ENCODE measurements around the gene CPN2.

DNA sequence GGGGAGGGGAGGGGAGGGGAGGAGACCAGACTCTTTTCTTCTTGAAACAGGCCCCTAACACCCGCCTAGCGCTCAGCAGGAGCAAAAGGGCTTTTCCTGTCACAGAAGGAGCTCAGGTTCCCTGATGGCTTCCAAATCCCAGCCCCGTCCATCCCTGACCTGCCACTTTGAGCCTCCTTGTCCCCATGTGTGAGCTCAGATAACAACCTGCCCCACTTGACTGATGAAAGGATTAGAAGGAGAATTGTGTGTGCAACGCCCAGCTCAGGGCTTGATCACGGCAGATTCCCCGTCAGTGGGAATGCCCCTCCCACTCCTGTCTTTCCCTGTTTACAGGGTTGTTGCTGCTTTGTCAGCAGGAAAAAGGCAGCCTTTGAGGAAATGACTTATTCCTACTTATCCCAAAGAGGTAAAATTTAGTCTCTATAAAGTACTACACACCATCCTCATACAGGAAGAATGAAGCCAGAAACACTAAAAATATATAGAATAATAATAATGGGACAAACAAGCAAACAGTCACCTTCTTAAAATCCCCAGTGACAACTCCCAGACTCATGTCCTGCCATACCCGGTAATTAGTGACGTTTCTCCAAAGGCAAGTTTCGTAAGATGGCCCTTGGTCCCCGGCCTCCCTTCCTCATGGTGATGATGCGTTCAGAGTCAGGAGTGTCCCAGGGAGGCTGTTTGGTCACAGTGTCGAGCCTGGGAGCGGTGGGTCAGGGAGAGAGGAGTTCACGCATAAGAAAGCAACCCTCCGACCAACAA is 24.5 kb upstream of the CPN2 start:
- TF ChIP-seq, protein P1, sequence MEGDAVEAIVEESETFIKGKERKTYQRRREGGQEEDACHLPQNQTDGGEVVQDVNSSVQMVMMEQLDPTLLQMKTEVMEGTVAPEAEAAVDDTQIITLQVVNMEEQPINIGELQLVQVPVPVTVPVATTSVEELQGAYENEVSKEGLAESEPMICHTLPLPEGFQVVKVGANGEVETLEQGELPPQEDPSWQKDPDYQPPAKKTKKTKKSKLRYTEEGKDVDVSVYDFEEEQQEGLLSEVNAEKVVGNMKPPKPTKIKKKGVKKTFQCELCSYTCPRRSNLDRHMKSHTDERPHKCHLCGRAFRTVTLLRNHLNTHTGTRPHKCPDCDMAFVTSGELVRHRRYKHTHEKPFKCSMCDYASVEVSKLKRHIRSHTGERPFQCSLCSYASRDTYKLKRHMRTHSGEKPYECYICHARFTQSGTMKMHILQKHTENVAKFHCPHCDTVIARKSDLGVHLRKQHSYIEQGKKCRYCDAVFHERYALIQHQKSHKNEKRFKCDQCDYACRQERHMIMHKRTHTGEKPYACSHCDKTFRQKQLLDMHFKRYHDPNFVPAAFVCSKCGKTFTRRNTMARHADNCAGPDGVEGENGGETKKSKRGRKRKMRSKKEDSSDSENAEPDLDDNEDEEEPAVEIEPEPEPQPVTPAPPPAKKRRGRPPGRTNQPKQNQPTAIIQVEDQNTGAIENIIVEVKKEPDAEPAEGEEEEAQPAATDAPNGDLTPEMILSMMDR (IDR thresholded peaks at IDR 0.05; ENCODE audit: poor library complexity, severe bottlenecking): no peak
- TF ChIP-seq TAF1 (IDR thresholded peaks at IDR 0.05; ENCODE audit: low read depth) (no peak), EP300 (conservative IDR thresholded peaks at IDR 0.05; ENCODE audit: poor library complexity, severe bottlenecking) (no peak), EZH2 (IDR thresholded peaks at IDR 0.05; ENCODE audit: borderline replicate concordance, insufficient read depth, low read length, poor library complexity, severe bottlenecking) (no peak), MXI1 (conservative IDR thresholded peaks at IDR 0.05; ENCODE audit: poor library complexity, severe bottlenecking) (no peak), SMC3 (conservative IDR thresholded peaks at IDR 0.05; ENCODE audit: poor library complexity) (no peak)
- TF ChIP-seq, protein P2, sequence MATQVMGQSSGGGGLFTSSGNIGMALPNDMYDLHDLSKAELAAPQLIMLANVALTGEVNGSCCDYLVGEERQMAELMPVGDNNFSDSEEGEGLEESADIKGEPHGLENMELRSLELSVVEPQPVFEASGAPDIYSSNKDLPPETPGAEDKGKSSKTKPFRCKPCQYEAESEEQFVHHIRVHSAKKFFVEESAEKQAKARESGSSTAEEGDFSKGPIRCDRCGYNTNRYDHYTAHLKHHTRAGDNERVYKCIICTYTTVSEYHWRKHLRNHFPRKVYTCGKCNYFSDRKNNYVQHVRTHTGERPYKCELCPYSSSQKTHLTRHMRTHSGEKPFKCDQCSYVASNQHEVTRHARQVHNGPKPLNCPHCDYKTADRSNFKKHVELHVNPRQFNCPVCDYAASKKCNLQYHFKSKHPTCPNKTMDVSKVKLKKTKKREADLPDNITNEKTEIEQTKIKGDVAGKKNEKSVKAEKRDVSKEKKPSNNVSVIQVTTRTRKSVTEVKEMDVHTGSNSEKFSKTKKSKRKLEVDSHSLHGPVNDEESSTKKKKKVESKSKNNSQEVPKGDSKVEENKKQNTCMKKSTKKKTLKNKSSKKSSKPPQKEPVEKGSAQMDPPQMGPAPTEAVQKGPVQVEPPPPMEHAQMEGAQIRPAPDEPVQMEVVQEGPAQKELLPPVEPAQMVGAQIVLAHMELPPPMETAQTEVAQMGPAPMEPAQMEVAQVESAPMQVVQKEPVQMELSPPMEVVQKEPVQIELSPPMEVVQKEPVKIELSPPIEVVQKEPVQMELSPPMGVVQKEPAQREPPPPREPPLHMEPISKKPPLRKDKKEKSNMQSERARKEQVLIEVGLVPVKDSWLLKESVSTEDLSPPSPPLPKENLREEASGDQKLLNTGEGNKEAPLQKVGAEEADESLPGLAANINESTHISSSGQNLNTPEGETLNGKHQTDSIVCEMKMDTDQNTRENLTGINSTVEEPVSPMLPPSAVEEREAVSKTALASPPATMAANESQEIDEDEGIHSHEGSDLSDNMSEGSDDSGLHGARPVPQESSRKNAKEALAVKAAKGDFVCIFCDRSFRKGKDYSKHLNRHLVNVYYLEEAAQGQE (IDR thresholded peaks at IDR 0.05; ENCODE audit: borderline replicate concordance): no peak
